ENCODE measurements around the gene B2M.
"Not testable (repeated sequence)": the region's sequence is repeated elsewhere in the genome, so short reads cannot be mapped to it uniquely, and the experiment has no call there.

B2M gene

GRCh38 chr15:44697014-44697413 is 14.3 kb upstream of the B2M start:
- H2AFZ ChIP-seq (ENCODE audit: low read length) = no peak overlapping the region
- no peaks in the 10 kb centered on the region for H4K20me1 ChIP-seq (ENCODE audit: insufficient read depth, low read length)
- H3K4me1 ChIP-seq (ENCODE audit: low read length) = no peaks in the 10 kb centered on the region
- DNase-seq = no peak
- no peak overlapping the region for H3K4me2 ChIP-seq (ENCODE audit: low read depth, low read length)
- H3K9me3 ChIP-seq (replicated peaks; ENCODE audit: insufficient read depth, low read length) = no peaks in the 10 kb centered on the region
- no peaks in the 10 kb centered on the region for H3K9me2 ChIP-seq (replicated peaks; ENCODE audit: insufficient read depth, low read length)
- no peak overlapping the region for H3K27ac ChIP-seq (ENCODE audit: low read length)
- no peaks in the 10 kb centered on the region for H3K79me2 ChIP-seq (ENCODE audit: low read length)
- no peak overlapping the region for H3K4me3 ChIP-seq (ENCODE audit: low read length)
- no peaks in the 10 kb centered on the region for H3K36me3 ChIP-seq (replicated peaks; ENCODE audit: insufficient read depth, low read length)
- TF ChIP-seq EZH2phosphoT487 (IDR thresholded peaks at IDR 0.05; ENCODE audit: low read length) = no peak
- TF ChIP-seq EZH2 (optimal IDR thresholded peaks at IDR 0.05; ENCODE audit: low read depth, low read length) = no peak
- TF ChIP-seq, protein P1, sequence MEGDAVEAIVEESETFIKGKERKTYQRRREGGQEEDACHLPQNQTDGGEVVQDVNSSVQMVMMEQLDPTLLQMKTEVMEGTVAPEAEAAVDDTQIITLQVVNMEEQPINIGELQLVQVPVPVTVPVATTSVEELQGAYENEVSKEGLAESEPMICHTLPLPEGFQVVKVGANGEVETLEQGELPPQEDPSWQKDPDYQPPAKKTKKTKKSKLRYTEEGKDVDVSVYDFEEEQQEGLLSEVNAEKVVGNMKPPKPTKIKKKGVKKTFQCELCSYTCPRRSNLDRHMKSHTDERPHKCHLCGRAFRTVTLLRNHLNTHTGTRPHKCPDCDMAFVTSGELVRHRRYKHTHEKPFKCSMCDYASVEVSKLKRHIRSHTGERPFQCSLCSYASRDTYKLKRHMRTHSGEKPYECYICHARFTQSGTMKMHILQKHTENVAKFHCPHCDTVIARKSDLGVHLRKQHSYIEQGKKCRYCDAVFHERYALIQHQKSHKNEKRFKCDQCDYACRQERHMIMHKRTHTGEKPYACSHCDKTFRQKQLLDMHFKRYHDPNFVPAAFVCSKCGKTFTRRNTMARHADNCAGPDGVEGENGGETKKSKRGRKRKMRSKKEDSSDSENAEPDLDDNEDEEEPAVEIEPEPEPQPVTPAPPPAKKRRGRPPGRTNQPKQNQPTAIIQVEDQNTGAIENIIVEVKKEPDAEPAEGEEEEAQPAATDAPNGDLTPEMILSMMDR (IDR thresholded peaks at IDR 0.05; ENCODE audit: low read length) = no peak
- no peak overlapping the region for H3K9ac ChIP-seq (ENCODE audit: low read length)
- H3K27me3 ChIP-seq (replicated peaks; ENCODE audit: insufficient read depth, low read length) = no peaks in the 10 kb centered on the region
- no peaks in the 10 kb centered on the region for H3F3A ChIP-seq (ENCODE audit: insufficient read depth, low read length)

- Histone ChIP-seq H3K27me3 (replicated peaks; ENCODE audit: insufficient read depth, low read length) (no peaks in the 10 kb centered on the region), H3K36me3 (replicated peaks; ENCODE audit: insufficient read depth, low read length) (no peaks in the 10 kb centered on the region), H3K27ac (ENCODE audit: low read length) (no peak overlapping the region), H3K4me3 (ENCODE audit: low read length) (no peak overlapping the region), H4K20me1 (ENCODE audit: insufficient read depth, low read length) (no peaks in the 10 kb centered on the region), H2AFZ (ENCODE audit: low read length) (no peak overlapping the region), H3K9ac (ENCODE audit: low read length) (no peak overlapping the region), H3K4me1 (ENCODE audit: low read length) (no peaks in the 10 kb centered on the region), H3K4me2 (ENCODE audit: low read depth, low read length) (no peak overlapping the region), H3K9me3 (replicated peaks; ENCODE audit: insufficient read depth, low read length) (no peaks in the 10 kb centered on the region), H3K9me2 (replicated peaks; ENCODE audit: insufficient read depth, low read length) (no peaks in the 10 kb centered on the region), H3F3A (ENCODE audit: insufficient read depth, low read length) (no peaks in the 10 kb centered on the region), H3K79me2 (ENCODE audit: low read length) (no peaks in the 10 kb centered on the region)
- no peak for DNase-seq
- TF ChIP-seq EZH2 (optimal IDR thresholded peaks at IDR 0.05; ENCODE audit: low read depth, low read length) = no peak
- TF ChIP-seq, protein P1 (IDR thresholded peaks at IDR 0.05; ENCODE audit: low read length) = no peak
- TF ChIP-seq EZH2phosphoT487 (IDR thresholded peaks at IDR 0.05; ENCODE audit: low read length) = no peak
These were observed 12.7 kb upstream of the B2M start for GRCh38 chr15:44698641-44699040.

DNA sequence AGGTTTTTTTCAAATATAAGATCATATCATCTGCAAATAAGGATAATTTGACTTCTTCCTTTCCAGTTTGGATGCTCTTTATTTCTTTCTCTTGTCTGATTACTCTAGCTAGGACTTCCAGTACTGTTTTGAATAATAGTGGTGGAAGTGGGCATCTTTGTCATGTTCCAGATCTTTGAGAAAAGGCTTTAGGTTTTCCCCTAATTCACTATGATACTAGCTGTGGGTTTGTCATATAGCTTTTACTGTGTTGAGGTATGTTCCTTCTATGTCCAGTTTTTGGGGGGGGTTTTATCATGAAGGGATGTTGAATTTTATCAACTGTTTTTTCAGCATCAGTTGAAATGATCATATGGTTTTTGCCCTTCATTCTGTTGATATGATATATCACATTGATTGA is 10.6 kb upstream of the B2M start:
- not testable (repeated sequence) for H2AFZ ChIP-seq (ENCODE audit: low read length); DNase-seq; H3K4me2 ChIP-seq (ENCODE audit: low read depth, low read length); H3K9me2 ChIP-seq (replicated peaks; ENCODE audit: insufficient read depth, low read length); H3K36me3 ChIP-seq (replicated peaks; ENCODE audit: insufficient read depth, low read length); H3K4me3 ChIP-seq (ENCODE audit: low read length); H3K9me3 ChIP-seq (replicated peaks; ENCODE audit: insufficient read depth, low read length); H4K20me1 ChIP-seq (ENCODE audit: insufficient read depth, low read length); H3K27me3 ChIP-seq (replicated peaks; ENCODE audit: insufficient read depth, low read length); H3K4me1 ChIP-seq (ENCODE audit: low read length); H3F3A ChIP-seq (ENCODE audit: insufficient read depth, low read length); H3K27ac ChIP-seq (ENCODE audit: low read length); H3K9ac ChIP-seq (ENCODE audit: low read length); H3K79me2 ChIP-seq (ENCODE audit: low read length)

DNA sequence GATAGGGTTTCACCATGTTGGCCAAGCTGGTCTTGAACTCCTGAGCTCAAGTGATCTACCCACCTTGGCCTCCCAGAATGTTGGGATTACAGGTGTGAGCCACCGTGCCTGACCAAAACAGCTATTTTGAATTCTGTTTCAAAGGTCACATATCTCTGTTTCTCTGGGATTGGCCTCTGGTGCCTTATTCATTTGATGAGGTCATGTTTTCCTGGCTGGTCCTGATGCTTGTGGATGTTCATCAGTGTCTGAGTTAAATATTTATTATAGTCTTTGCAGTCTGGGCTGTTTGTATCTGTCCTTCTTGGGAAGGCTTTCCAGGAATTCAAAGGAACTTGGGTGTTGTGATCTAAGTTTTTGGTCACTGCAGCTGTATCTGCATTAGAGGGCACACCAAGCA is 5.3 kb upstream of the B2M start:
- Histone ChIP-seq H3K4me2 (ENCODE audit: low read depth, low read length) (no peak overlapping the region), H3K9me3 (replicated peaks; ENCODE audit: insufficient read depth, low read length) (no peaks in the 10 kb centered on the region), H3K4me3 (ENCODE audit: low read length) (no peak overlapping the region), H3F3A (ENCODE audit: insufficient read depth, low read length) (peaks cover 11% of the 10 kb centered on the region), H3K4me1 (ENCODE audit: low read length) (peaks cover 9% of the 10 kb centered on the region), H3K27me3 (replicated peaks; ENCODE audit: insufficient read depth, low read length) (no peaks in the 10 kb centered on the region), H3K27ac (ENCODE audit: low read length) (no peak overlapping the region), H3K9ac (ENCODE audit: low read length) (no peak overlapping the region), H2AFZ (ENCODE audit: low read length) (no peak overlapping the region), H3K79me2 (ENCODE audit: low read length) (peaks cover 3% of the 10 kb centered on the region; the same call in 1 of the 2 replicates), H4K20me1 (ENCODE audit: insufficient read depth, low read length) (no peaks in the 10 kb centered on the region), H3K9me2 (replicated peaks; ENCODE audit: insufficient read depth, low read length) (no peaks in the 10 kb centered on the region), H3K36me3 (replicated peaks; ENCODE audit: insufficient read depth, low read length) (no peaks in the 10 kb centered on the region)
- TF ChIP-seq EZH2phosphoT487 (IDR thresholded peaks at IDR 0.05; ENCODE audit: low read length) (no peak), EZH2 (optimal IDR thresholded peaks at IDR 0.05; ENCODE audit: low read depth, low read length) (no peak)
- TF ChIP-seq, protein P1 (IDR thresholded peaks at IDR 0.05; ENCODE audit: low read length) = no peak
- no peak for DNase-seq

Measured in MM.1S (cell line).